ENCODE data around the gene MAP3K10. TPM values are rescaled to one million over a fixed set of nuclear protein-coding genes. Genes with fewer than 3 reads are reported as not detected.

Gene MAP3K10
- total and polyA plus RNA-seq, 9 of the 15 experiments (the other 6 are each of a cell fraction or from before 2014, with no cell fraction given), result 0.01 to 8.0 (median 2.7) TPM; not detected in 1

GRCh38 chr19:40219721-40220276 is 28.6 kb downstream of the MAP3K10 start (continued):
- TF ChIP-seq NFE2 (IDR thresholded peaks at IDR 0.05; ENCODE audit: low read depth), result peak; percentile 42; the same call in 1 of the 2 replicates
- TF ChIP-seq MAFG (tag; conservative IDR thresholded peaks at IDR 0.05), result 0 out of 2 replicates have a peak, but pooled peaks have one; percentile 8
- peak; percentile 32; the same call in 1 of the 2 replicates for TF ChIP-seq ZNF384 (IDR thresholded peaks at IDR 0.05; ENCODE audit: low read depth, low read length)
- peak; percentile 97 for TF ChIP-seq FOSL1 (tag; conservative IDR thresholded peaks at IDR 0.05)
- TF ChIP-seq ZHX1 (conservative IDR thresholded peaks at IDR 0.05; ENCODE audit: low read length), result no peak
- TF ChIP-seq HSF4 (CRISPR knock-in tag; IDR thresholded peaks at IDR 0.05; ENCODE audit: borderline replicate concordance), result no peak
- TF ChIP-seq ZC3H4 (CRISPR knock-in tag; IDR thresholded peaks at IDR 0.05; ENCODE audit: borderline replicate concordance), result no peak
- peak; percentile 95 for TF ChIP-seq TFE3 (CRISPR knock-in tag; IDR thresholded peaks at IDR 0.05)
- peak; percentile 40; the same call in 1 of the 2 replicates for TF ChIP-seq EP300 (IDR thresholded peaks at IDR 0.05; ENCODE audit: low read length)
- peak in 1 of 2 experiments; percentile 15; a peak in 1 of 4 replicates for TF ChIP-seq RCOR1 (IDR thresholded peaks at IDR 0.05; ENCODE audit: borderline replicate concordance in 1 of 2, low read depth in 2 of 2, low read length in 2 of 2)
- peak; percentile 94 for TF ChIP-seq MEF2A (IDR thresholded peaks at IDR 0.05; ENCODE audit: control insufficient read depth, low read depth, low read length)
- TF ChIP-seq MAFK (IDR thresholded peaks at IDR 0.05; ENCODE audit: low read length), result peak; percentile 41
- peak; percentile 16 for TF ChIP-seq FOS (IDR thresholded peaks at IDR 0.05; ENCODE audit: extremely low read depth, insufficient read length)
- no peak for TF ChIP-seq POLR2A (conservative IDR thresholded peaks at IDR 0.05)
- no peak for TF ChIP-seq HNRNPL (IDR thresholded peaks at IDR 0.05; ENCODE audit: low read depth, low read length)
- peak; percentile 85; the same call in 1 of the 2 replicates for TF ChIP-seq JUND (IDR thresholded peaks at IDR 0.05; ENCODE audit: borderline replicate concordance, low read depth, low read length)
- TF ChIP-seq JUND (tag; IDR thresholded peaks at IDR 0.05; ENCODE audit: borderline replicate concordance, low read depth, low read length), result peak; percentile 79; the same call in 1 of the 3 replicates
- TF ChIP-seq ESRRB (CRISPR knock-in tag; IDR thresholded peaks at IDR 0.05; ENCODE audit: borderline replicate concordance), result no peak
- TF ChIP-seq NRF1 (conservative IDR thresholded peaks at IDR 0.05 in 1 of 2, IDR thresholded peaks at IDR 0.05 in 1 of 2), result no peak
- TF ChIP-seq JUN (IDR thresholded peaks at IDR 0.05; ENCODE audit: borderline replicate concordance, low read depth, low read length), result peak; percentile 81
- no peak for TF ChIP-seq JUN (CRISPR knock-in tag; IDR thresholded peaks at IDR 0.05; ENCODE audit: borderline replicate concordance)
- TF ChIP-seq ATF3 (IDR thresholded peaks at IDR 0.05), result peak; percentile 96
- peak; percentile 65; the same call in 1 of the 2 replicates for TF ChIP-seq ATF3 (CRISPR knock-in tag; conservative IDR thresholded peaks at IDR 0.05)
- peak; percentile 67 for TF ChIP-seq USF2 (CRISPR knock-in tag; IDR thresholded peaks at IDR 0.05)

Data from K562 (cell line).